Measurements from ENCODE around the gene BAZ2B. TPM values are rescaled to one million over a fixed set of nuclear protein-coding genes. Genes with fewer than 3 reads are reported as not detected.

Gene BAZ2B
- total RNA-seq, 1 donor from 2014 or later = 45.0 TPM

- no peak for TF ChIP-seq CTCF (IDR thresholded peaks at IDR 0.05; ENCODE audit: insufficient read depth, low read length, poor library complexity, severe bottlenecking)
These were observed 44.6 kb downstream of the BAZ2B start for GRCh38 chr2:159571540-159572260.

GRCh38 chr2:159564081-159564480, 52.3 kb downstream of the BAZ2B start:
- H3K36me3 ChIP-seq (ENCODE audit: control insufficient read depth, insufficient read depth, low read length) = no peaks in the 10 kb centered on the region
- DNase-seq (ENCODE audit: low read depth) = no peak
- H3K27me3 ChIP-seq (ENCODE audit: control insufficient read depth, insufficient read depth, low read length) = no peaks in the 10 kb centered on the region
- TF ChIP-seq CTCF (IDR thresholded peaks at IDR 0.05; ENCODE audit: insufficient read depth, low read length, poor library complexity, severe bottlenecking) = no peak
- H3K4me3 ChIP-seq (ENCODE audit: low read depth, low read length) = no peak overlapping the region

More at GRCh38 chr2:159571540-159572260, 44.6 kb downstream of the BAZ2B start:
- H3K36me3 ChIP-seq (ENCODE audit: control insufficient read depth, insufficient read depth, low read length) = no peaks in the 10 kb centered on the region
- no peak overlapping the region for H3K4me3 ChIP-seq (ENCODE audit: low read depth, low read length)
- no peaks in the 10 kb centered on the region for H3K27me3 ChIP-seq (ENCODE audit: control insufficient read depth, insufficient read depth, low read length)
- no peak for DNase-seq (ENCODE audit: low read depth)

GRCh38 chr2:159562248-159562647, 54.1 kb downstream of the BAZ2B start:
- Histone ChIP-seq H3K36me3 (ENCODE audit: control insufficient read depth, insufficient read depth, low read length) (no peaks in the 10 kb centered on the region), H3K4me3 (ENCODE audit: low read depth, low read length) (no peak overlapping the region), H3K27me3 (ENCODE audit: control insufficient read depth, insufficient read depth, low read length) (no peaks in the 10 kb centered on the region)
- TF ChIP-seq CTCF (IDR thresholded peaks at IDR 0.05; ENCODE audit: insufficient read depth, low read length, poor library complexity, severe bottlenecking) = no peak
- DNase-seq (ENCODE audit: low read depth) = no peak

- H3K4me3 ChIP-seq (ENCODE audit: low read depth, low read length) = no peak overlapping the region
- no peaks in the 10 kb centered on the region for H3K36me3 ChIP-seq (ENCODE audit: control insufficient read depth, insufficient read depth, low read length)
- no peak for DNase-seq (ENCODE audit: low read depth)
- TF ChIP-seq CTCF (IDR thresholded peaks at IDR 0.05; ENCODE audit: insufficient read depth, low read length, poor library complexity, severe bottlenecking) = no peak
- no peaks in the 10 kb centered on the region for H3K27me3 ChIP-seq (ENCODE audit: control insufficient read depth, insufficient read depth, low read length)
These were observed 54.6 kb downstream of the BAZ2B start for GRCh38 chr2:159561786-159562185.

GRCh38 chr2:159561242-159561641, 55.1 kb downstream of the BAZ2B start:
- TF ChIP-seq CTCF (IDR thresholded peaks at IDR 0.05; ENCODE audit: insufficient read depth, low read length, poor library complexity, severe bottlenecking) = no peak
- no peaks in the 10 kb centered on the region for H3K27me3 ChIP-seq (ENCODE audit: control insufficient read depth, insufficient read depth, low read length)
- H3K36me3 ChIP-seq (ENCODE audit: control insufficient read depth, insufficient read depth, low read length) = no peaks in the 10 kb centered on the region
- H3K4me3 ChIP-seq (ENCODE audit: low read depth, low read length) = no peak overlapping the region
- DNase-seq (ENCODE audit: low read depth) = no peak

GRCh38 chr2:159559034-159559433, 57.3 kb downstream of the BAZ2B start:
- DNase-seq (ENCODE audit: low read depth) = no peak
- Histone ChIP-seq H3K36me3 (ENCODE audit: control insufficient read depth, insufficient read depth, low read length) (no peaks in the 10 kb centered on the region), H3K27me3 (ENCODE audit: control insufficient read depth, insufficient read depth, low read length) (no peaks in the 10 kb centered on the region), H3K4me3 (ENCODE audit: low read depth, low read length) (no peak overlapping the region)
- no peak for TF ChIP-seq CTCF (IDR thresholded peaks at IDR 0.05; ENCODE audit: insufficient read depth, low read length, poor library complexity, severe bottlenecking)

All from kidney epithelial cell (primary cell).